Measurements from ENCODE around the gene RBMS3.

The RBMS3 gene

GRCh38 chr3:29922992-29923746 is 642.3 kb downstream of the RBMS3 start:
- no peak for DNase-seq

- DNase-seq, result no peak
These were observed 644.1 kb downstream of the RBMS3 start for GRCh38 chr3:29924783-29925561.

GRCh38 chr3:29926378-29926777 is 645.5 kb downstream of the RBMS3 start:
- no peak for DNase-seq

GRCh38 chr3:29932696-29933325 is 651.9 kb downstream of the RBMS3 start:
- no peak for DNase-seq

GRCh38 chr3:29933802-29934490 is 653.1 kb downstream of the RBMS3 start:
- DNase-seq, result no peak

- DNase-seq, result no peak
These were observed 653.9 kb downstream of the RBMS3 start for GRCh38 chr3:29934751-29935150.

- DNase-seq, result no peak
These were observed 655.2 kb downstream of the RBMS3 start for GRCh38 chr3:29936054-29936453.

GRCh38 chr3:29936766-29937165 is 655.9 kb downstream of the RBMS3 start:
- DNase-seq, result no peak

GRCh38 chr3:29937185-29937584 is 656.3 kb downstream of the RBMS3 start:
- DNase-seq, result no peak

- no peak for DNase-seq
These were observed 660.0 kb downstream of the RBMS3 start for GRCh38 chr3:29940759-29941323.

- DNase-seq, result no peak
These were observed 661.4 kb downstream of the RBMS3 start for GRCh38 chr3:29942297-29942696.

- no peak for DNase-seq
These were observed 668.3 kb downstream of the RBMS3 start for GRCh38 chr3:29949131-29949530.

GRCh38 chr3:29949940-29950616 is 669.2 kb downstream of the RBMS3 start:
- DNase-seq, result no peak

- no peak for DNase-seq
These were observed 671.6 kb downstream of the RBMS3 start for GRCh38 chr3:29952431-29952830.

- no peak for DNase-seq
These were observed 674.5 kb downstream of the RBMS3 start for GRCh38 chr3:29955413-29955812.

GRCh38 chr3:29958816-29959215 is 677.9 kb downstream of the RBMS3 start:
- no peak for DNase-seq

- no peak for DNase-seq
These were observed 691.0 kb downstream of the RBMS3 start for GRCh38 chr3:29971895-29972294.

- DNase-seq, result no peak
These were observed 691.6 kb downstream of the RBMS3 start for GRCh38 chr3:29972320-29972993.

GRCh38 chr3:29973763-29974162 is 692.9 kb downstream of the RBMS3 start:
- no peak for DNase-seq

- no peak for DNase-seq
These were observed 696.0 kb downstream of the RBMS3 start for GRCh38 chr3:29976871-29977270.

- DNase-seq, result no peak
These were observed 696.5 kb downstream of the RBMS3 start for GRCh38 chr3:29977360-29977759.

GRCh38 chr3:29978036-29978435 is 697.2 kb downstream of the RBMS3 start:
- DNase-seq, result no peak

All from NCI-H1092 treated with DMSO at 0.1 percent for 48 hours (cell line).